Lung (tissue), 12 donors: Measurements from ENCODE around the gene ILF3. TPM values are rescaled to one million over a fixed set of nuclear protein-coding genes. Genes with fewer than 3 reads are reported as not detected.

Source experiments
- ATAC-seq: fragments of 200-7000 bp; cut with Tn5 transposase; one replicate; pipeline ENCODE4 v1.9.1; 2020; ENCODE audit warnings: moderate number of reproducible peaks; ENCODE audit not compliant: insufficient read depth, low FRiP score
- DNase-seq, 3 donors: peaks; one replicate each; pipeline ENCODE4 v3.0.0-alpha.2; 2013 to 2017
- H3K27ac ChIP-seq, 2 donors: one replicate each; pipeline ENCODE4 v1.5.1; 2013; ENCODE audit warnings: mild to moderate bottlenecking in 2 of 2, moderate library complexity in 2 of 2, control low read depth in 1 of 2, inconsistent platforms in 1 of 2, low read depth in 1 of 2, low read length in 1 of 2
- H3K27me3 ChIP-seq, 3 donors: one replicate each; pipeline ENCODE4 v1.5.1; 2013; ENCODE audit warnings: low read length in 2 of 3; ENCODE audit not compliant: control insufficient read depth in 3 of 3, insufficient read depth in 3 of 3
- H3K36me3 ChIP-seq, 4 donors: one replicate each; pipeline ENCODE4 v1.5.1; 2013; ENCODE audit warnings: low read length in 4 of 4, mild to moderate bottlenecking in 1 of 4, moderate library complexity in 1 of 4; ENCODE audit not compliant: control insufficient read depth in 4 of 4, insufficient read depth in 4 of 4
- H3K4me1 ChIP-seq, 5 donors: one replicate each; pipeline ENCODE4 v1.5.1; 2013; ENCODE audit warnings: low read length in 5 of 5, mild to moderate bottlenecking in 2 of 5, moderate library complexity in 1 of 5; ENCODE audit not compliant: control insufficient read depth in 5 of 5, insufficient read depth in 5 of 5
- H3K4me3 ChIP-seq: one replicate; pipeline ENCODE4 v1.5.1; 2013; ENCODE audit warnings: mild to moderate bottlenecking, control low read depth, moderate library complexity
- H3K9ac ChIP-seq, 2 donors: one replicate each; pipeline ENCODE4 v1.5.1; 2013; ENCODE audit warnings: low read length in 2 of 2, control low read depth in 1 of 2; ENCODE audit not compliant: insufficient read depth in 1 of 2
- H3K9me3 ChIP-seq, 4 donors: one replicate each; pipeline ENCODE4 v1.5.1; 2013; ENCODE audit warnings: low read length in 3 of 4, mild to moderate bottlenecking in 1 of 4, moderate library complexity in 1 of 4; ENCODE audit not compliant: control insufficient read depth in 4 of 4, insufficient read depth in 3 of 4
- CTCF ChIP-seq: IDR thresholded peaks from 2 replicates; pipeline ENCODE4 v1.5.1; 2012; ENCODE audit warnings: mild to moderate bottlenecking; ENCODE audit errors: control extremely low read depth, extremely low read depth
- WGBS, 2 donors: extraction: QIAGEN DNeasy Blood & Tissue Kit; methylation state at CpG; one replicate each; pipeline ENCODE4 v1.1.7; 2013; 5-methylcytosine and 5-hydroxymethylcytosine counted together
- polyA plus RNA-seq, 2 donors: library from polyadenylated mRNA; stranded (reverse); fragments of 200-250 nt; gene quantifications; one replicate each; pipeline ENCODE4 v1.2.1, GENCODE V29; 2013
- total RNA-seq, 2 donors: library from RNA; depleted of rRNA in 1 of 2; stranded (reverse); fragments of >200 nt in 1 of 2; gene quantifications; one replicate each; pipeline ENCODE4 v1.2.1, GENCODE V29; 2014 to 2021
- donor health status: control.
- donor health status: control.
- donor health status: Bipolar disorder and iron deficiency.
- donor health status: healthy.
- donor health status: DM: yes; HTN: yes; CAD: no.

The ILF3 gene
- total and polyA plus RNA-seq, 4 donors: 105 to 225 (median 131) TPM

DNA sequence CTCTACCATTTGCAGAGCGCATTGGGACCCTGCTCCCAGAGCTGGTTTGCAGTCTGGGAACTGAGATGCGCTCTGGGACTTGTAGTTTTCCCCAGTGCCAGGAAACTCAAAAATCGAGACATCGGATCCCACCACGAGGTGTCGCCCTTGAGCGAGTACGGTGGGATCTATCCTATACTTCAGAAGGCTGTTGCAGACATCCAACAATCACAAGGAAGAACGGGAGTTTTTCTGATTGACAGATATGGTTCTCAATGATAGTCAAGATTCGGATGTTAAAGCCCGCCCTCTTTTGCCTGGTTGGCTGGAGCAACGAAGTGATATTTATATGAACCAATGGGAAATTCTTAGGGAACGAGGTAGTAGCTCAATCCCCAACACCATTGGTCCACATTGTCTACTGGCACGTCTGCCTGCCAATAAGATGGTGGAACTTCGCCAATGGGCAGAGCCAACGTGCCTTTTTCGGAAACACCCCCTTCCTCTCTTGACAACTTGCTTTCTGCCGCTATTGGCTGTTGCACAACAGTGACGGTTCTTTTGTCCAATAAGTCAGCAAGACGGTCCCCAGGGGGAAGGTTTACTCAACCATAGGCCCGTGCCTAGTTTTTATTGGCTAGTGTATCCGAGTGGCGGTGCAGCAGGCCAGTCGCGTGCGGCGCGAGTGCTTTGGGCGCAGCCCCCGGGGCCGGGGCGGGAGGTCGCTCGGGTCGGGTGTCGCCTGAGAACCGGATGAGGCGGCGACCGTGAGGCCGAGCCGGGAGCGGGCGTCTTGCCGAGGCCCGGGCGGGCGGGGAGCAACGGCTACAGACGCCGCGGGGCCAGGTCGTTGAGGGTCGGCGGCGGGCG is 63.4 kb downstream of the ILF3 start, which contains the start of gene DNM2:
Gene DNM2 (plus strand): TSS at position 724 of the 849 bp plus-strand sequence. CDS start 164 bp downstream, outside the sequence.
- Histone ChIP-seq H3K9ac (peak within 1 kb of the TSS; percentile 55 to 57), H3K4me1 (peaks cover 0 to 16% (median 9%) of the 10 kb centered on the region in 5 donors), H3K27me3 (no peaks in the 10 kb centered on the region), H3K4me3 (peak within 1 kb of the TSS; percentile 95), H3K36me3 (peaks cover 3 to 9% (median 6%) of the 10 kb centered on the region in 4 donors), H3K9me3 (no peaks in the 10 kb centered on the region), H3K27ac (peak within 1 kb of the TSS; percentile 75 to 96)
- WGBS, 2 donors: 0% methylated on average over 56 to 57 of the region's 57 CpGs
- DNase-seq: peak; percentile 100
- TF ChIP-seq CTCF: peak; percentile 76
- peak; percentile 91 for ATAC-seq

DNA sequence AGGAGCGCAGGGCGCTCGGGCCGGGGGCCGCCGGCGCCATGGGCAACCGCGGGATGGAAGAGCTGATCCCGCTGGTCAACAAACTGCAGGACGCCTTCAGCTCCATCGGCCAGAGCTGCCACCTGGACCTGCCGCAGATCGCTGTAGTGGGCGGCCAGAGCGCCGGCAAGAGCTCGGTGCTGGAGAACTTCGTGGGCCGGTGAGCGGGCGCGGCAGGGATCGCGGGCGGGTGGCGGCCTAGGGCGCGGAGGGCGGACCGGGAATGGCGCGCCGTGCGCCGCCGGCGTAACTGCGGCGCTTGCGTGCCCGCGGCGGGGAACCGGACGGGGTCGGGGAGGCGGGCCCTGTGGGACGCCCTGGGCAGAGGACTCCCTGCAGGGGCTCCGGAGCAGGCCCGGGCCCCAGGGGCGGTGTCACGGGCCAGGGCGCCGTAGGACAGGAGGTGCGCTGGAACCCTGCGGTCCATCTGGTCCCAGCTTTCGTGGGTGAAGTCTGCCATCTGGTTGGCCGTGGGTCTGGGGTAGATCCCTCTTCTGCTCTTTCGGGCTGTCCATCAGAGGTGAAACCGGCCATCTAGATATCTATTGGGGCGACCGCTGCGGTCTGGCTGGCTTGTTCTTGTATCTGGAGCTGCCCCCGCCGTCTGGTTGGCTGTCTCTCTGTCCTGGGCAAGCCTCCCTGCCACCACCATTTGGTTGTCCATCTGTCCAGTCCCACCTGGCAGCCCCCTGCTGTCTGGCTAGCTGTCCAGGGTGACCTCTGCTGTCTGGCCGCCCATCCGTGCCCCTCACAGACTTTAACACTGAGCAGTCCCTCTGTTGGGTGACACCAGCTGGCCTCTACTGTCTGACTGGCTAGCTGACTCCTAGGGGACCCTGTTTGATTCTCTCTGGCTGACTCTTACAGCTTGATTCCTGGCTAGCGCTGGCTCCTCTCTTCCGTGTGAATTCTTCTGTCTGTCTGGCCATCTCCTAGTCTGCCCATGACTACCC is 64.4 kb downstream of the ILF3 start:
- Histone ChIP-seq H3K4me1 (peaks cover 0 to 16% (median 9%) of the 10 kb centered on the region in 5 donors), H3K4me3 (peak overlapping the region; percentile 95), H3K9ac (peak overlapping the region; percentile 55 to 57), H3K9me3 (no peaks in the 10 kb centered on the region), H3K27me3 (no peaks in the 10 kb centered on the region), H3K36me3 (peaks cover 0 to 5% (median 4%) of the 10 kb centered on the region in 4 donors), H3K27ac (peak overlapping the region; percentile 75 to 96)
- no peak for TF ChIP-seq CTCF
- peak in 2 of 3 donors; percentile 43 to 45 for DNase-seq
- WGBS, 2 donors: 1% methylated on average over 67 to 70 of the region's 70 CpGs
- ATAC-seq: peak; percentile 39

DNA sequence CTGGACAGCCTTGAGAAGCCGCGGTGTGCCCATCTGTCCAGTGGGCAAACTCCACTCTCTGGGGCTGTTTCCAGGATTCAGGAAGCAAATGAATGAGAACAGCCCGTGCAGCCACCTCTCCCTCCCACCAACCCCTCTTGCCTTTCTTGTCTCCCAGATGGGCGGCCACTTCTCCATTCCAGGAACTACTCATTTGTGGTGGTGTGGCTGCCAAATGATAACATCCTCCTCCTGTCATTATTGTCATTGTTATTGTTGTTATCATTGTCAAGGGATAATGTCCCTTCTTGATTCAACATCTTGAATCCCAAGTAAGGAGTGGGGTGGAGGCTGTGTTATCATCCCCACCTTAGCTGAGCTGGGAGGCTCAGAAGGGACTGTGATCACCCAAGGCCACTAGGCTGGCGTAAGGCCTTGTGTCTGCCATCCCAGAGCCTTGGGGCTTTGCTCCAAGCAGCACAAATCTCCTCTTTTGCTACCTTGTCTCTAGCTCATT is 65.4 kb downstream of the ILF3 start:
- H3K27ac ChIP-seq: peak overlapping the region in 1 of 2 donors; percentile 96
- no peak for DNase-seq

More for the DNA sequence above, 65.4 kb downstream of the ILF3 start:
- WGBS, 2 donors: 27 to 39% methylated on average over 5 of the region's 5 CpGs
- ATAC-seq: no peak
- Histone ChIP-seq H3K27me3 (no peaks in the 10 kb centered on the region), H3K9ac (peak overlapping the region; percentile 55 to 57), H3K4me3 (peak overlapping the region; percentile 95), H3K36me3 (peaks cover 0 to 7% (median 3%) of the 10 kb centered on the region in 4 donors), H3K9me3 (no peaks in the 10 kb centered on the region), H3K4me1 (peaks cover 0 to 19% (median 9%) of the 10 kb centered on the region in 5 donors)
- no peak for TF ChIP-seq CTCF
